Skeletal muscle cell (primary cell): ENCODE measurements around the gene ROBO3.

Source experiments
- DNase-seq: peaks from one replicate; pipeline ENCODE4 v3.0.0-alpha.2; 2010; ENCODE audit warnings: low read depth
- H3K4me3 ChIP-seq: 2 replicates; pipeline ENCODE4 v1.5.1; 2011; ENCODE audit warnings: low read depth, mild to moderate bottlenecking, control low read depth, low read length, moderate library complexity

The ROBO3 gene

DNA sequence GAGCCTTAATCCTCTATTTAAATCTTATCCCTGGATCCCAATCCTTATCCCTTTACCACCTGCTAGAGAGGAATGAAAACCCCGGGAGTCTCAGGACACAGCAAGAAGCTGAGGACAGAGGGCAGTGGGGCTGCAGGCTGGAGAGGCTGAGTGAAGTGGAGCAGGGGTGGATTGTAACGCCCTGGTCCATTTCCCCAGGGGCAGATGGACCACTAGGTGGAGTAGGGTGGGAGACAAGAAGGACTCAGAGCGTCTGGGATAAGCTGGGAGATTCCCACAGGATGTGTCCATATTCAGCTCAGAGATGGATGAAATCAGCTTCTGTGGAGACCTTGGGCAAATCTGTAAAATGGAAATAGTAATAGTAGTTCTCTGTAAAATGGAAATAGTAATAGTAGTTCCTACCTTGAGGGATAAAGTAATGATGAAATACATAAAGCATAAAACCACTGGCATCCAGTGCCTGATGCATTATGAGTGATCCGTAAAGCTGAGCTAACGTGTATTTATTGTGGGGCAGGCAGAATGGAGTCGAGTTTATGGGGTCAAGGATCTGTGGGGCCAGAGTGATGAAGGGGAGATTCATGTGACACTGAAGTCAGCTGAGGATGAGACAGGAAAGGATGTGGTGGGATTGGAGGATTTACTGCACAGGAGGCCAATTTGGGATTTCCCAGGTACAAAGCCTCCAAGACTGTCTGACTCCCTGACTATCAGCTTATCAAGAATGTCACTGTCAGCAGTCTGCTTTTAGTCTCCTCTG, 34.3 kb downstream of the ROBO3 start:
- DNase-seq = no peak
- no peak overlapping the region for H3K4me3 ChIP-seq

DNA sequence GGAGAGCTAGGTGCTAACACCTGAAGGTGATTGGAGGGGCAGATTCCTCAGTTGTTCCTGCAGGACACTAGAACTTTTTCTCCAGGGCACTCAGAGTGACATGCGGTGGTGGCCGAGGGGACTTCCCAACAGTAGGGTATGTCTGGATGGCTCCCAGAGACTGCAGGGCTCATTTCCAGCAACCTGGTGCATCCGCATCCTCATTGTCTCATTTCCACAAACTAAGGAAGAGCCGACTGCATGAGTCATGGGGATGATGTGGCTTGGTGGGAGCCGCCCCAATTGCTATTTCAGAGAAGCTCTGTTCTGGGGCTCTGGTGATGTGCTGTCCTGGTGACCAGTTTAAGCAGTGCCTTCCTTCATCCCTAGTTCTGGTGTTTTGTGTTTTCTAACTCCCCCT, 35.2 kb downstream of the ROBO3 start:
- no peak overlapping the region for H3K4me3 ChIP-seq
- peak; percentile 68 for DNase-seq

DNA sequence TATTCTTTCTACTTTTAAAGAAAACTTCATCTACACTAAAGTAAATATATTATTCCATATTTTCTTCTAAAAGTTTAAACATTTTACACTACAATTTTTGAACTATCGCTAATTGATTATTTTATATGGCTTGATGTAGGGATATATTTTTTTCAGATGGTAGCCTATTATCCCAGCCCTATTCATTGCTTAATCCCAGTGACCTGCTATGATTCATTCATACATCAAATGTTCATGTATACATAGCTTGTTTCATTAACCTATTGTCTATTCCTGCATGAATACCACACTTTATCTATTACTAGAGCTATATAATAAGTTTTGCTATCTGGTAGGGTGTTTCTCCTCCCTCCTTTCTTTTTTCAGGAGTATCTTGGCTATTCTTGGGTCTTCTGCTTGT, 37.4 kb downstream of the ROBO3 start:
- no peak for DNase-seq
- H3K4me3 ChIP-seq = no peak overlapping the region

DNA sequence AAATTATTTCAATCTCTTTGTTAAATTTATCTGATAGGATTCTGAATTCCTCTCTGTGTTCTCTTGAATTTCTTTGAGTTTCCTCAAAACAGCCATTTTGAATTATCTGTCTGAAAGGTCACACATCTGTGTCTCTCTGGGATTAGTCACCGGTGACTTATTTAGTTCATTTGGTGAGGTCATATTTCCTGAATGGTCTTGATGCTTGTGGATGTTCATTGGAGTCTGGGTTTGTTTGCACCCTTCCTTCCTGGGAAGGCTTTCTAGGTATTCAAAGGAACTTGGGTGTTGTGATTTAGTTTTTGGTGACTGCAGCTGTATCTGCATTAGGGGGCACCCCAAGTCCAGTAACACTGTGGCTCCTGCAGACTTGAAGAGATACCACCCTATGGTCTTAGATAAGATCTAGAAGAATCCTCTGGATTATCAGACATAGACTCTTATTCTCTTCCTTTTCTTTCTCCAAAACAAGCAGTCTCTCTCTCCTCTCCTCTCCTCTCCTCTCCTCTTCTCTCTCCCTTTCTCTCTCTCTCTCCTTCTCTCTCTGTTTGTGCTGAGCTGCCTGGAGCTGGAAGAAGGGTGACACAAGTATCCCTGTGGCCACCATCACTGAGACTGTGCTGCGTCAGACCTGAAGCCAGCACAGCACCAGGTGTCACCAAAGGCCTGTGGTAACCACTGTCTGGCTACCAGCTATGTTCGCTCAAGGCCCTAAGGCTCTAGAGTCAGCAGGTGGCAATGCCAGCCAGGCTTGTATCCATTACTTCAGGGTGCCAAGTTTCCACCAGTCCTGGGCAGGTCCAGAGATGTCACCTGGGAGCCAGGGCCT, 50.5 kb downstream of the ROBO3 start:
- DNase-seq = no peak
- H3K4me3 ChIP-seq = no peak overlapping the region

DNA sequence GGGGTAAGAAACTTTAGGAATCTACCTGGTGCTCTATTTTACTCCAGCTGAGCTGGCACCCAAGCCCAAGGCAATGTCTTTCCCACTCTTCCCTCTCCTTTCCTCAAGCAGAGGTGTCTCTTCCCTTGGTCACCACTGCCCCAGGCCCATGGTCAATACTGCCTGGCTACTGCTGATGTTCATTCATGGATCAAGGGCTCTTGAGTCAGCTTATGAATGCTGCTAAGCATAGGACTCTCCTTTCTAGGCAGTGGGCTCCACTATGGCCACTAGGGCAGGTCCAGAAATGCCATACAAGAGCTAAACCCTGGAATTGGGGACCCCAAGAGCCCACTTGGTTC, 51.1 kb downstream of the ROBO3 start:
- H3K4me3 ChIP-seq = no peak overlapping the region
- no peak for DNase-seq

DNA sequence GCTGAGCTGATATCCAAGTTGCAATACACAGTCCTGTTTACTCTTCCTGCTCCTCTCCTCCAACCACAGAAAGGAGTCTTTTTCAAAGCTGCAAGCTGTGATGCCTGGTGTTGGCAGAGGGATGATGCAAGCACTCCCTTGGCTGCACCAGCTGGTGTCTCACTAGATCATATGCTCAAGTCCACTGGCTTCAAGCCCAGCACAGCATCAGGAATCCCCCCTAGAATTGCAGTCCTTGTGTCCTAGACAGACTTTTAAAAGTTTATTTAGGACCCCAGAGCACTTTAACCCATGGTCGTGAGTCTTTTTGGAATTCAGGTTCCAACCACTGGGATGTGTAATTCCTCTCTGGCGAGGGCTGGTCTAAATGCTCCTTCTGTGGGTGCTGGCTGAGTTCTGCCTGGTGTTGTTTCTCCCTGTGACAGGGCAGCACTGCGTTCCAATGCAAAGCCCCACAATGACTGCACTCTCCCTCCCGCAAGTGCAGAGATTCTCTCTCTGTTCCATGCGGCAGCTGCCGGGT, 51.9 kb downstream of the ROBO3 start:
- DNase-seq = peak; percentile 57
- no peak overlapping the region for H3K4me3 ChIP-seq

DNA sequence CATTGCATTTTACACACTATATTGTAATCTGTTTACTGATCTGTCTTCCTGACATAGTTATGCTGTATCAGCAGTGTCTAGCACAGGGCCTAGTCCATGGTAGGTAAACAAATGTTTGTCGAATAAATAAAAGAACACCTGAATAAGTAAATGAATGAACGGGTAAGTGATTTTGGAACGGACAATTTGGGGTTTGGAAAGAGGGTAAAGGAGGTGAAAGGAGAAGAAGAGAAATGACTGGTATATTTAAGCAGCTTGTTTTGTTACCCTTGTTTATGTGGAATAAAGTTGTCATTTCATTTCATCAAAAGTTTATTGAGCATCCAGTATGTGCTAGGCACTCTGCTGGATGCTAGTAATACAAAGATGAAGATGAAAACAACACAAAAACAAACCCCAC, 53.7 kb downstream of the ROBO3 start, which contains the start of gene HEPN1:
Gene HEPN1, plus strand, starts transcription at position 301 of the 400 bp plus-strand sequence.
- no peak for DNase-seq
- no peak within 1 kb of the TSS for H3K4me3 ChIP-seq

DNA sequence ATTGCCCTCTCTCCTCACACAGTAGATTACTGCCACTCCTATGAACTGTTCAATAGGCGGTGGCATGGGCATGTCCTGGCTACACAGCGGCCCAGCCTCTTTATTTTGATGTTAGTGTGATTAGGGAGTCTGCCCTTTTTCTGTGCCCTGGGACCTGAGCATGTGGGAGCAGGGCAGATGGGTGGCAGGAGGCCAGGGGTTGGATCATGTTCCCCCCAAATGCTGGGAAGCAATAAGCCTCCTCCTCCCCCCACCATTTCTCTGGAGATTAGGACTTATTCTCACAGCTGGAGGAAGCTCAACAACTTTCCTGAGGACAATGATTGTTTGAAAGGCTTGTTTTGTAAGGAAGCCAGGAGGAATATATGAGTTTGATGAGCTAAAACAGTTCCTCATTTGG, 54.7 kb downstream of the ROBO3 start:
- H3K4me3 ChIP-seq = no peak overlapping the region
- no peak for DNase-seq

DNA sequence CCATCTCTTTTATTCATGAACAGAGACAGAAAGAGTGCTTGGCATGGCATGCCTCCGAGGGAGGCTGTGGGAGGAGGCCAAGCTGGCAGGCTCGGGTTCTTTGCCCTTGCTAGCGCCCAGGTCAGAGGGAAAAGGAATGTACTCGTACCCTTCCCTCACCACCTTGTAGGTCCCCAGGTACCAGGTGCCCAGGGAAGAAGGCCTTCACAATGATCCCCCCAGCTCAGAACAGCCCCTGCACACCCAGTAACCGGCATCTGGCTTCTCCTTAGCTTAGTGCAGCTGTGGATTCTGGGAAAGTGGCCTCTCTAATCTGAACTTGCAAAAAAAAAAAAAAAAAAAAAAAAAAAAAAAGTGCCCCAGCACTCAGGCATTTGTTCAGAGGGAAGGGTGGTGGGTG, 55.1 kb downstream of the ROBO3 start:
- no peak for DNase-seq
- H3K4me3 ChIP-seq = no peak overlapping the region

DNA sequence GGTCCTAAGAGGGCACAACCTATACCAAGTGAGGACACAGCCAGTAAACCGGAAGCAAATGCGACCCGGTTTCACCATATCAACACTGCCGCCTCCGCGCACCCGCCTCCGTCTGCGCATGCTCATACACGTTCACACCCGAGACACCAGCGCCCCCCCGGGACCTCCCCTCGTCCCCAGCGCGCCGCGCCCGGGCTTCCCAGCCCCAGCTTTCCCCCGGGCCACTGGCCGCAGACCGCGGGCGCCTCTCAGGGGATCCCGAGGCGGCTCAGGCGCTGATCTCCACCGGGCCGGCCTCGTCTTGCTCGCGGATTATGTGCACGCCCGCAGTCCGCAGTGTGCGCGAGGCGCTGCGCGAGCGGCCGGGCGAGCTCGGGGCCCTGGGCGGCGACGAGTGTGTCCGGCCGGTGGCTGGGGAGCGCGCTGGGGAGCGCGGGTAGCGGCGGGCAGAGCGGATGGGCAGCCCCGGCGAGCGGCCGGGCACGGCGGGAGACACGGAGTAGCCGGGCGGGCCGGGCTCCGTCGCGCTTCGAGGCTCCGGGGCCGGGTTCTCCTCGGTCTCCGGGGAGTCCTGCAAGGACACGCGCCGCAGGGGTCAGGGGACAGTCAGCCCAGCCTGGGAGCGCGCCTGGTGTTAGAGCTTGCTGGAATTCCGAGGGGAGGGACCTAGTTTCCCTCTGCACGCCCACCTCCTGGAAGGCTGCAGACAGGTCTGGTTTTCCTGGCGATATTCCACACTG, 55.8 kb downstream of the ROBO3 start:
- no peak for DNase-seq

DNA sequence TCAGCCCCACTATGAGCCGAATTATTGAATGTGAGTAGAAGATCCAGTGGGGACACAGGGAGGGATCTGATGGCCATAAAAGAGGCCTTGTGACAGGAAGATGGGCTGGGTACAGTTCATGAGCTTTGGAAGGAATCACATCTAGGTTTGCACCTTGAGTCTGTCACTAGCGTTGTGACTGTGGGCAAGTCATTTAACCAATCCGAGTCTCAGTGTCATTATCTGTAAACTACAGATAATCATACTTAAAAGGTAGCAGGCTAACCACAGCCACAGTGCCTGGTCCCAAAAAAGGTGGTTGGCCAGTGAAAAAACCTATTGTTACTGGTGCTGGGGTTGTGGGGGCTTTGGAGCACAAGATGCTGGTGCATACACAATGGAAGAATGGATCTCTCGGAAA, 57.6 kb downstream of the ROBO3 start:
- no peak for DNase-seq

More for the DNA sequence above, 55.8 kb downstream of the ROBO3 start:
- peak overlapping the region; percentile 47 for H3K4me3 ChIP-seq

DNA sequence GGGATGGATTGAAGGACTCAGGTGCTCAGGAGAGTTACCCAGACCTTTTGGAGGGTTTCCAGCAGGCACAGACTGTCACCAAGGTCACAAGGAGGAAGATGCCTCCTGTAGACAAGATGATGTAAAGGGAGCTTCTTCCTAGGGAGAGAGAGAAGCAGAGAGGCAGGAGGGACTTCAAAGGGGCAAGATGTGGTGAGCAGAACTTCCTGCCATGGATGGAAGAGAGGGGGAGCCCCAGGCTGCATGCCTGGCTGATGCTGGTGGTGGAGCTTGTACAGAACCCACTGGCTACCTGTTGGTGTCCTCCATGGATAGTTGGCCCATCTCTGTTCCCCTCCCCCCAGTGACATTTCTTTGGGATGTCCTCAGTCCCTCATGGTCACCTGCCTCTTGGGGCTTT, 58.1 kb downstream of the ROBO3 start:
- no peak for DNase-seq
- no peak overlapping the region for H3K4me3 ChIP-seq

More for the DNA sequence above, 57.6 kb downstream of the ROBO3 start:
- H3K4me3 ChIP-seq = no peak overlapping the region

DNA sequence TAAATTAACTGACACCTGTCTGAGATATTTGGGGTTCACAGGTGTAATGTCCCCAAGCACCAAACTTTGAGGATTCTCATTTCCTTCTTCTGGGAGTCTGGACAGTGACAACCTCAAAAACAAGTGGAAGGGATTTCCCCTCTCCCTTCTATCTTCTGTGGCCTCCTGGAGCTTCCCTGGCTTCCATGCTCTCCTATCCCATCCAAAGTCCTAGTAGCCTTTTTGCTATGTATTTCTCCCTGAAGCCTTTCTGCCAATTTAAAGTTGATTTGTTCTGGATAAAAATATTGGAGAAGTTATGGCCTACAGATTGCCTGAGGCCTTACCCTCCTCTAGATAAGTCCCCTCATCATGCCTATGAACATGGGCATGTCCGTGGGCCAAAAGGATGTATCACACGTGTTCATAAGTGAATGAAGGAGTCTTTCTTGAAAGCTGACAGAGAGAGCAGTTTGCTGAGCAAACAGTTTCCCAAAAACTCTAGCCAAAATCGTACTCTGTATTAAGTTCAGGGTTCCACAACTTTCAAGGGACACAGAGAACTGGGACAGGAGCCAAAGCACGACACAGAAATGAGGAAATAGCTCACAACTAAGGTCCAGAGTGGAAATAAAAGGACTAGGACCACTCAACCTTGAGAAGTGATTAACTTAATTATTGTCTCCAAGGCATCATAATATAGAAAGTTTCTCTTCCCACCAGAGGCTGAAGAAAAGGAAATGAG, 63.9 kb downstream of the ROBO3 start:
- H3K4me3 ChIP-seq = no peak overlapping the region
- DNase-seq = no peak

DNA sequence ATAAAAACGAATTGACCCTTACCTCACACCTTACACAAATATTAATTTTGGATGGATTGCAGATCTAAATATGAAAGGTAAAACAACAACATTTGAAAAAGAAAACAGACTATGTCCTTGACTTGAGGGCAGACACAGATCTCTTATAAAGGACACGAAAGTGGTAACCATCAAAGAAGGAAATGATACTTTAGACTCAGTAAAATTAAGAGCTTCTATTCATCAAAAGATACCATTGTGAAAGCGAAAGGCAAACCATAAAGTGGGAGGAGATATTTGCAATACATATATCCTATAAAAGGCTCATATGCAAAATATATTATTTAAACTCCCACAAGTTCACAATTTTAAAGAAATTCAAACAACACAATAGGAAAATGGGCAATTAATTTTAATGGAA, 65.6 kb downstream of the ROBO3 start:
- H3K4me3 ChIP-seq = no peak overlapping the region
- DNase-seq = no peak
